DOHH2 (cell line): ENCODE results near the gene DIP2B.

Experiments
- H3F3A ChIP-seq: fragments of 200-600 bp; sonication (generic), shearing (Covaris generic); 2 replicates; pipeline ENCODE4 v1.6.0; 2016; ENCODE audit warnings: antibody characterized with exemption, mild to moderate bottlenecking; ENCODE audit not compliant: control insufficient read depth, insufficient read depth
- H3K27ac ChIP-seq: fragments of 200-600 bp; sonication (generic); 2 replicates; pipeline ENCODE4 v1.5.1; 2014; ENCODE audit warnings: low read depth, mild to moderate bottlenecking, low read length, moderate library complexity
- H3K27me3 ChIP-seq: fragments of 200-600 bp; sonication (generic); 2 replicates; pipeline ENCODE4 v1.6.1; 2014; ENCODE audit warnings: mild to moderate bottlenecking, low read length, mixed read lengths; ENCODE audit not compliant: control insufficient read depth
- H3K36me3 ChIP-seq: fragments of 200-600 bp; sonication (generic); 2 replicates; pipeline ENCODE4 v1.6.1; 2014; ENCODE audit warnings: mild to moderate bottlenecking, low read length, moderate library complexity, mixed read lengths; ENCODE audit not compliant: control insufficient read depth
- H3K4me1 ChIP-seq: fragments of 200-600 bp; sonication (generic); 2 replicates; pipeline ENCODE4 v1.6.1; 2014; ENCODE audit warnings: mild to moderate bottlenecking, low read length, mixed read lengths; ENCODE audit not compliant: control insufficient read depth
- H3K4me2 ChIP-seq: fragments of 200-600 bp; sonication (generic); 2 replicates; pipeline ENCODE4 v1.6.0; 2014; ENCODE audit warnings: mild to moderate bottlenecking, low read length, moderate library complexity
- H3K4me3 ChIP-seq: fragments of 200-600 bp; sonication (generic); 2 replicates; pipeline ENCODE4 v1.5.1; 2014; ENCODE audit warnings: mild to moderate bottlenecking, low read length, mixed read lengths
- H3K79me2 ChIP-seq: fragments of 200-600 bp; sonication (generic); 2 replicates; pipeline ENCODE4 v1.6.1; 2014; ENCODE audit warnings: mild to moderate bottlenecking, low read length, mixed read lengths; ENCODE audit not compliant: control insufficient read depth
- H3K9me2 ChIP-seq: fragments of 200-600 bp; sonication (generic); replicated peaks from 2 replicates; pipeline ENCODE4 v1.6.1; 2014; ENCODE audit warnings: mild to moderate bottlenecking, low read length, mixed read lengths; ENCODE audit not compliant: control insufficient read depth
- H3K9me3 ChIP-seq: fragments of 200-600 bp; sonication (generic); 2 replicates; pipeline ENCODE4 v1.6.1; 2014; ENCODE audit warnings: antibody characterized with exemption, low read length, mixed read lengths; ENCODE audit not compliant: control insufficient read depth, insufficient read depth
- H4K20me1 ChIP-seq: fragments of 200-600 bp; sonication (generic); 2 replicates; pipeline ENCODE4 v1.6.0; 2014; ENCODE audit warnings: low read depth, mild to moderate bottlenecking, antibody characterized with exemption, low read length, moderate library complexity; ENCODE audit not compliant: control insufficient read depth, insufficient read depth
- EZH2phosphoT487 ChIP-seq: fragments of 200-600 bp; sonication (generic); IDR thresholded peaks from 2 replicates; pipeline ENCODE4 v1.6.1; 2017; ENCODE audit warnings: borderline replicate concordance, mild to moderate bottlenecking, antibody characterized with exemption, low read length, moderate library complexity, mixed read lengths
- TF ChIP-seq, protein P1 (sequence below): fragments of 200-600 bp; sonication (generic); IDR thresholded peaks from one replicate; pipeline ENCODE4 v1.5.1; 2014; ENCODE audit warnings: antibody characterized with exemption, mild to moderate bottlenecking, low read depth, low read length; ENCODE audit not compliant: poor library complexity, severe bottlenecking

The DIP2B gene

DNA sequence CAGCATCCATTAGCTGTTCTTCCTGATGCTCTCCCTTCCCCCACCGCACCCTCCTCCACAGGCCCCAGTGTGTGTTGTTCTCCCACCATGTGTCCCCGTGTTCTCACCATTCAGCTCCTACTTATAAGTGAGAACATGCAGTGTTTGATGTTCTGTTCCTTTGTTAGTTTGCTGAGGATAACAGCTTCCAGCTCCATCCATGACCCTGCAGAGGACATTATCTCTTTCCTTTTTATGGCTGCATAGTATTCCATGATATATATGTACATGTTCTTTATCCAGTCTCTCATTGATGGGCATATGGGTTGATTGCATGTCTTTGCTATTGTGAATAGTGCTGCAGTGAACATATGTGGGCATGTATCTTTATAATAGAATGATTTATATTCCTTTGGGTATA, 268.1 kb downstream of the DIP2B start:
- H3F3A ChIP-seq = no peaks in the 10 kb centered on the region
- H3K4me3 ChIP-seq = no peak overlapping the region
- H3K27me3 ChIP-seq = no peaks in the 10 kb centered on the region
- TF ChIP-seq, protein P1, sequence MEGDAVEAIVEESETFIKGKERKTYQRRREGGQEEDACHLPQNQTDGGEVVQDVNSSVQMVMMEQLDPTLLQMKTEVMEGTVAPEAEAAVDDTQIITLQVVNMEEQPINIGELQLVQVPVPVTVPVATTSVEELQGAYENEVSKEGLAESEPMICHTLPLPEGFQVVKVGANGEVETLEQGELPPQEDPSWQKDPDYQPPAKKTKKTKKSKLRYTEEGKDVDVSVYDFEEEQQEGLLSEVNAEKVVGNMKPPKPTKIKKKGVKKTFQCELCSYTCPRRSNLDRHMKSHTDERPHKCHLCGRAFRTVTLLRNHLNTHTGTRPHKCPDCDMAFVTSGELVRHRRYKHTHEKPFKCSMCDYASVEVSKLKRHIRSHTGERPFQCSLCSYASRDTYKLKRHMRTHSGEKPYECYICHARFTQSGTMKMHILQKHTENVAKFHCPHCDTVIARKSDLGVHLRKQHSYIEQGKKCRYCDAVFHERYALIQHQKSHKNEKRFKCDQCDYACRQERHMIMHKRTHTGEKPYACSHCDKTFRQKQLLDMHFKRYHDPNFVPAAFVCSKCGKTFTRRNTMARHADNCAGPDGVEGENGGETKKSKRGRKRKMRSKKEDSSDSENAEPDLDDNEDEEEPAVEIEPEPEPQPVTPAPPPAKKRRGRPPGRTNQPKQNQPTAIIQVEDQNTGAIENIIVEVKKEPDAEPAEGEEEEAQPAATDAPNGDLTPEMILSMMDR = no peak
- TF ChIP-seq EZH2phosphoT487 = no peak
- no peaks in the 10 kb centered on the region for H4K20me1 ChIP-seq
- H3K36me3 ChIP-seq = peaks cover 13% of the 10 kb centered on the region
- H3K4me2 ChIP-seq = no peak overlapping the region
- peaks cover 61% of the 10 kb centered on the region for H3K79me2 ChIP-seq
- no peaks in the 10 kb centered on the region for H3K4me1 ChIP-seq
- no peak overlapping the region for H3K27ac ChIP-seq
- no peaks in the 10 kb centered on the region for H3K9me2 ChIP-seq
- no peaks in the 10 kb centered on the region for H3K9me3 ChIP-seq

DNA sequence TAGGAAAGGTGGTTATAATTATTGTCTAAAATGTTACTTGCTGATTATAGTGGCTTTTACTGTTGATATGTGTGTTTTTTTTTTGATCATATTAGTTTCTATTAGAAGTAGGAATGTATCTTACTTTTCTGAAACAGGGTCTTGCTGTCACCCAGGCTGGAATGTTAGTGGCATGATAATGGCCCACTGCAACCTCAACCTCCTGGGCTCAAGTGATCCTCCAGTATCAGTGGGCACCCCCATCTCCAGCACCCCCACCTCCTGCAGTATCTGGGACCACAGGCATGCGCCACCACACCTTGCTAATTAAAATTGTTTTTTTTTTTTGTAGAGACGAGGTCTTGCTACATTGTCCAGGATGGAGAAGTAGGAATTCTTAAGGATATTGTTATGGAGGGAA, 270.5 kb downstream of the DIP2B start:
- Histone ChIP-seq H4K20me1 (no peaks in the 10 kb centered on the region), H3K36me3 (peaks cover 7% of the 10 kb centered on the region), H3K27ac (no peak overlapping the region), H3K4me2 (no peak overlapping the region), H3K4me3 (no peak overlapping the region), H3F3A (no peaks in the 10 kb centered on the region), H3K27me3 (no peaks in the 10 kb centered on the region), H3K4me1 (no peaks in the 10 kb centered on the region), H3K9me2 (no peaks in the 10 kb centered on the region), H3K9me3 (no peaks in the 10 kb centered on the region), H3K79me2 (peaks cover 58% of the 10 kb centered on the region)
- TF ChIP-seq, protein P1 = no peak
- TF ChIP-seq EZH2phosphoT487 = no peak

DNA sequence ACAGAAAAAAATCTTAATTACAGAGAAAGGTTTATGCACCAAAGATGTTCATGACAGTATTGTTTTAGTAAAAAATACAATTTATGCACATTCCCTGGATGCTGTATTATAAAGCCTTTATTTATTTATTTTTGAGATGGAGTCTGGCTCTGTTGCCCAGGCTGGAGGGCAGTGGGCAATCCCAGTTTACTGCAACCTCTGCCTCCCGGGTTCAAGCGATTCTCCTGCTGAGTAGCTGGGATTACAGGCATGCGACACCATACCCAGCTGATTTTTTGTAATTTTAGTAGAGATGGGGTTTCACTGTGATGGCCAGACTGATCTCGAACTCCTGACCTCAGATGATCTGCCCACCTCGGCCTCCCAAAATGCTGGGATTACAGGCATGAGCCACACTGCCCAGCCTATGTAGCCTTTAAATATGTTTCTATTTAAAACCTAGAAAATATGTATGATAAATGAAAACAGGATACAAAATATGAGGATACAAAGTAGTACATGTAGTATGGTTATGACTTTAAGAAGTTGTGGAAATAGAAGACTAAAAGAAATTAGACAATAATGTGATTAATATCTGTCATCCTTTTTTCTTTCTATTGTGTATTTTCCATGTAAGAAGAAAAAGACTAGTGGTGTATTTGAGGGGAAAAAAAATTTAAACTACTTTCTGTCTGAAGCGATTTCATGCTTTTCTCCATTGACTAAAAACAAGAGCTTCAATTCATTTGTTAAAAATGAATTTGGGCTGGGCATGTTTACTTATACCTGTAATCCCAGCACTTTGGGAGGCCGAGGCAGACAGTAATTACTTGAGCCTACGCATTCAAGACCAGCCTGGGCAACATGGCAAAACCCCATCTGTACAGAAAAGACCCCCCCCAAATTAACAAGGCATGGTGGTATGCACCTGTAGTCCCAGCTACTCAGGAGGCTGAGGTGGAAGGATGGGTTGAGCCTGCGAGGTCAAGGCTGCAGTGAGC, 272.3 kb downstream of the DIP2B start:
- no peak overlapping the region for H3K4me2 ChIP-seq
- H3K9me2 ChIP-seq = no peaks in the 10 kb centered on the region
- no peaks in the 10 kb centered on the region for H4K20me1 ChIP-seq
- no peak overlapping the region for H3K4me3 ChIP-seq
- no peaks in the 10 kb centered on the region for H3K36me3 ChIP-seq
- H3K27me3 ChIP-seq = no peaks in the 10 kb centered on the region
- peaks cover 52% of the 10 kb centered on the region for H3K79me2 ChIP-seq
- TF ChIP-seq EZH2phosphoT487 = no peak
- TF ChIP-seq, protein P1 = no peak
- no peaks in the 10 kb centered on the region for H3K4me1 ChIP-seq
- H3F3A ChIP-seq = no peaks in the 10 kb centered on the region
- H3K9me3 ChIP-seq = no peaks in the 10 kb centered on the region
- H3K27ac ChIP-seq = no peak overlapping the region
